Fibroblast of pulmonary artery (primary cell): ENCODE results near the gene RARG.

Source experiments
- DNase-seq: peaks from one replicate; pipeline ENCODE4 v3.0.0-alpha.2; 2010; ENCODE audit warnings: low read depth
- H3K4me3 ChIP-seq: replicated peaks from 2 replicates; pipeline ENCODE4 v1.5.1; 2011; ENCODE audit warnings: low read depth, mild to moderate bottlenecking, control low read depth, low read length, moderate library complexity
- TF ChIP-seq, protein P1 (sequence below): IDR thresholded peaks from 2 replicates; pipeline ENCODE4 v1.5.1; 2011; ENCODE audit warnings: mild to moderate bottlenecking, control low read depth, low read length, inconsistent platforms; ENCODE audit errors: missing control alignments

The RARG gene

DNA sequence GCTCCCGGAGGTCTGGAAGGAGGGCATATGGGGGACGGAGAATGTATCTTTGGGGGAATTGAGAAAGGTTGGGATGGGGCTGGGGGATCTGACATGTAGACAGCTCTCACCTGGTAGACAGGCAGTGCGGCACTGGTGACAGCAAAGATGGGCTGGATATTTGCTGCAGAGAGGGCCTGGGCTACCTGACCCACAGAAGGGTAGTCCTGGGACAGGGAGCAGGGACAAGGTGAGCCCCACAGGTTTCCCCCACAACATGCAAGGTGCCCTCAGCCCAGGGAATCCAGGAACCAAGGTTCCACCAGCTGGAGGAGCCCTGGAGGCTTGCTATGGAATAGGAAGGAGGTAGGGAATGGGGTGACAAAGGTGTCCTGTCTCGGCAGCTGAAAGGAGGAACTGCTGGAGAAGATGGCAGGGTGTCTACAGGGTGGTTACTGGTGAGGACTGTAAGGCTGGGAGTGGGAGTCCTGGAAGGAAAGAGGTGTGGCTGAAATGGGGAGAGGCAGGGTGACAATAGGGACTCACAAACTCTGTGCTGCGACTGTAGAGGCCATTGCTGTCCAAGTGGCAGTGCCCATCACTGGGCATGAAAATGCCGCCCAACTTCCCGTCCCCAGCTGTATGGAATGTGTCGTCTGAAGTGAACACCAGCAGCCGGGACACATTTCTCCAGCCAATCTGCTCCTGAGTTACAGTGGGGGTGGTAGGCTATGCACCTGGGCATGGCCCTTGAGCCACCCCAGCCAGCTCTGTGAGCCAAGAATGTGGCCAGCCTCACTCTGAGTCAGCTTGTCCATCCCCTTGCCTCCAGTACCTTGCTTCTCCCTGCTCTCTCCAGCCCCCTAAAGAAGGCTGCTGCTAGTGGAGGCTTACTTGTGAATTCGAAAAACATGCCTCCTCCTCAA is 36.2 kb downstream of the RARG start:
- no peak overlapping the region for H3K4me3 ChIP-seq
- DNase-seq, result no peak
- TF ChIP-seq, protein P1, sequence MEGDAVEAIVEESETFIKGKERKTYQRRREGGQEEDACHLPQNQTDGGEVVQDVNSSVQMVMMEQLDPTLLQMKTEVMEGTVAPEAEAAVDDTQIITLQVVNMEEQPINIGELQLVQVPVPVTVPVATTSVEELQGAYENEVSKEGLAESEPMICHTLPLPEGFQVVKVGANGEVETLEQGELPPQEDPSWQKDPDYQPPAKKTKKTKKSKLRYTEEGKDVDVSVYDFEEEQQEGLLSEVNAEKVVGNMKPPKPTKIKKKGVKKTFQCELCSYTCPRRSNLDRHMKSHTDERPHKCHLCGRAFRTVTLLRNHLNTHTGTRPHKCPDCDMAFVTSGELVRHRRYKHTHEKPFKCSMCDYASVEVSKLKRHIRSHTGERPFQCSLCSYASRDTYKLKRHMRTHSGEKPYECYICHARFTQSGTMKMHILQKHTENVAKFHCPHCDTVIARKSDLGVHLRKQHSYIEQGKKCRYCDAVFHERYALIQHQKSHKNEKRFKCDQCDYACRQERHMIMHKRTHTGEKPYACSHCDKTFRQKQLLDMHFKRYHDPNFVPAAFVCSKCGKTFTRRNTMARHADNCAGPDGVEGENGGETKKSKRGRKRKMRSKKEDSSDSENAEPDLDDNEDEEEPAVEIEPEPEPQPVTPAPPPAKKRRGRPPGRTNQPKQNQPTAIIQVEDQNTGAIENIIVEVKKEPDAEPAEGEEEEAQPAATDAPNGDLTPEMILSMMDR, result no peak

DNA sequence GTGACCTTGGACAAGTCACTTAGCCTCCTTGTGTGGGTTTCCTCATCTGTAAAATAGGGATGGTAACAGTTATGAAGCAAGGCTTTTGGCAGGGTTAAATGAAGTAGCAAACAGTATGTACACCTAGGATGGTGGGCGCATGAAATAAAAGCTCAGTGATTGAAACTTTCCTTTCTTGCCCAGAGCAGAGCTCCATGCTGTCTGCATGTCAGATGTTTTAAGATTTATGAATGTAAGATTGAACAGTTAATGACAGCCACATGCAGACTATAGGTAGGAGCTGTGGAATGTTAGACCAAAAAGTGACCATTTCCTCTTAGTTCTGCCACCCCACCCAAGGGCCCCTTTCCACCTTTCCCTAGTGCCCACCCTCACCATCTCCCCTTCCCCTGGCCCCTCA is 37.0 kb downstream of the RARG start:
- H3K4me3 ChIP-seq, result no peak overlapping the region
- TF ChIP-seq, protein P1, result no peak
- no peak for DNase-seq

DNA sequence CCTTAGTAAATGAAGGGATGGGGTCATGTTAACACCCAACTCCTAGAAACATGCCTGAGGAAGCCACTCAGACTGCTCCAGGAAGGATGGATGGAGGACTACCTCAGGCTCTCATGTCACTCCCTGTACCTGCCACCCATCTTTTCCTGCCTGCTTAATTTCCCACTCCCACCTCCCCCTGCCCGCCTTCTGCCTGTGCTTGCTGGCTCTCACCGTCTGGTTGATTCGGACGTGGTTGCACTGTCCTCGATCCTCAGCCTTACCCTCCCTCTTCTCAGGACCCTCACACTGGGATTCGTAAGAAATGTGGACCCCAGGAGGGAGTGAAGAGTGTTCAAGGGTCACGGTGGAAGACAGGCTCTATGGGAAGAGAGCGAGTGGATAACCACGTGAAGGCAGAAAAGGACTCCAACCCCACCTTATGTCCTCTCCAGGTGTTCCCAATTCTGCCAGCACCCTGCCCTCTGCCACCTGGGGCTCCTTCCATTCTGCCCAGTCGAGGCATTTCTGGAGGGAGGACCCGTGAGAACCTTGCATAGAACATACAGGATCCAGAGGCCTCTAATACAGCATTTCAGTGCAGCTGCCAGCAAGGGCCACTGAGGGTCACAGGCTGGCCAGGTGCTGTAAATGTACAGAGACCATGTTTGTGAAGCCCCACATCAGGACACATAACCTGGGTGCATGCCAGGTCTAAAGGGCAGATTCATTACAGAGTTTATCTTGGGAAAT is 37.9 kb downstream of the RARG start:
- no peak overlapping the region for H3K4me3 ChIP-seq
- TF ChIP-seq, protein P1, result no peak

DNA sequence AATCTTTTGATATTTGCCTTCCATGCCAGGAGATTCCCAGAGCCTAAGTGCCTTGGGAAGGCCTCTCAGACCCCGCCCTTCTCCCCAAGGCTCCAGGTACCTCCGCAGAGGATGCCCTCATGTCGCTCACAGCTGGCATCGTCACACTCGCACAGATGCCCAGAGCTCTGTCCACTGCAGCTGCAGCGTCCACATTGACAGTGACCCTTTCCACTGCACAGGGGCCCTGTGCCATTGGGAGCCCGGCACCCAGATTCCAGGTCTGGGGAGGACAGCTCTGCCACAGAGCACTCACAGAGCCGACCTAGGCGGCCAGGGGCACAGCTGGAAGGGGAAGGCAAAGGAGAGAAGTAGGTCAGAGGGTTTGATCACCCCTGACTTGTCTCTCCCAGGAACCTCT is 39.0 kb downstream of the RARG start:
- no peak for DNase-seq
- TF ChIP-seq, protein P1, result no peak
- no peak overlapping the region for H3K4me3 ChIP-seq

More for the DNA sequence above, 37.9 kb downstream of the RARG start:
- DNase-seq, result no peak

DNA sequence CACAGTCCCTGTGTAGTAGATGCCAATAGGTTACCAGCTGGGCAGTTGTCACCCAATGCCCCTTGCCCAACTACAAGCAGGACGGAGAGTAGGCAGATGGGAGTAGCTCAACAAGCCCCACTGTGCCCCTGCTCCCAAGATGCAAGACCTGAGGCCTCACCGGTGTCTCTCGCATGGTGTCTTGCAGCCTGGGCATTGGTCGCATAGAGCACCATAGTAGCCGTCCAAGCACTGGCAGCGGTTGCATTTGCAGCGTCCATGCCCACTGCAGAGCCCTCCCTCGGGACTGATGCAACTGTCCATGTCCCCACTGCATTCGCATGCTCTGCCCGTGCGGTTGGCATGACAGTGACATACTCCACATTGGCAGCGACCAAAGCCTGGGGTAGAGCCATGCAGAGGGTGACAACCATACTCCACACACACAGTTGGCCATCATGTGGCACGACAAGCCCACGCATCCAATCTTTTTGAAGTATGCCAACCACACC is 39.4 kb downstream of the RARG start:
- TF ChIP-seq, protein P1, result no peak
- DNase-seq, result no peak
- no peak overlapping the region for H3K4me3 ChIP-seq

DNA sequence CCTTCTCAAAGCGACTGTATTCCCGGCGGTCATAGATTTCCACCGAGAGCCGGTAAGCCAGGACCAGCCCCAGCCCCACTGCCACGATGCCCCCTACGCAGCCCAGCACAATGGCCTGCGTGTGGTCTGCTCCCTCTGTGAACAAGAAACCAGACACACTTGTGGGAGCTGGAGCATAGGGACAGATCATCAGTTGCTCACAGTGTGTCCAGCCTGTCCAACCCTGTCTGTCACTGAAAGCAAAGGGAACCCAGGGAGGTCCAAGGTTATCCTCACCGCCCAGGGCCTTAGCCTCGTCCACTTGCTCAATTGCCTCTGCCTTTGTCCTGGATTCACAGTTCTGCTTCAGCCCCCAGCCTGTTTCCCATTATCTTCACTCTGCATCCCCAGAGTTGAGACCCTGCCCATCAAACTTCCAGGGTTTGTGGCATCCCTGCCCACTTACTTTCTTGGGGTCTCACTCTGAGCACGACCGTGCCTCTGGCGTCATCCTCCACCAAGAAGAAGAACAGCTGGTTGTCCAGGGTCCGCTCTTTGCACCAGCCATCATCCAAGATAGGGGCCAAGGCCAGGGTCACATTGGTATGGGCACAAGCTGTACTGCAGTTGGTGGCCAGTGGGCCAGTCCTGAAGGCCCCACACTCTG is 40.0 kb downstream of the RARG start:
- no peak for DNase-seq
- TF ChIP-seq, protein P1, result no peak
- no peak overlapping the region for H3K4me3 ChIP-seq
